Kidney (tissue), 14 donors: ENCODE data around the gene NCOA4. TPM values are rescaled to one million over a fixed set of nuclear protein-coding genes. Genes with fewer than 3 reads are reported as not detected.

Experiments
- DNase-seq, 5 donors: peaks; one replicate each; pipeline ENCODE4 v3.0.0-alpha.2; 2013 to 2020
- FAIRE-seq: peaks from 2 replicates; lab custom pipeline; 2012; peaks lifted over from hg19 to GRCh38; lab: Jason Lieb, UNC
- H3K27ac ChIP-seq, 2 donors: one replicate each; pipeline ENCODE4 v1.7.0; 2013; ENCODE audit warnings: low read depth in 2 of 2, low read length in 2 of 2, inconsistent platforms in 1 of 2
- H3K27me3 ChIP-seq: one replicate; pipeline ENCODE4 v1.7.1; 2013; ENCODE audit warnings: low read length, inconsistent platforms; ENCODE audit not compliant: control insufficient read depth, insufficient read depth
- H3K36me3 ChIP-seq, 3 donors: one replicate each; pipeline versions ENCODE4 v1.7.0 to v1.7.1; 2013; ENCODE audit warnings: low read length in 3 of 3, control low read depth in 1 of 3, inconsistent platforms in 1 of 3; ENCODE audit not compliant: insufficient read depth in 3 of 3, control insufficient read depth in 2 of 3
- H3K4me1 ChIP-seq, 3 donors: one replicate each; pipeline versions ENCODE4 v1.7.0 to v1.7.1; 2013; ENCODE audit warnings: low read length in 3 of 3, inconsistent platforms in 1 of 3, low read depth in 1 of 3; ENCODE audit not compliant: control insufficient read depth in 2 of 3, insufficient read depth in 2 of 3
- H3K4me3 ChIP-seq, 3 donors: one replicate each; pipeline versions ENCODE4 v1.7.0 to v1.8.1; 2013; ENCODE audit warnings: low read length in 3 of 3, control low read depth in 1 of 3, inconsistent platforms in 1 of 3
- H3K9ac ChIP-seq, 3 donors: one replicate each; pipeline versions ENCODE4 v1.7.0 to v1.7.1; 2013; ENCODE audit warnings: low read length in 3 of 3, control low read depth in 1 of 3, inconsistent platforms in 1 of 3
- H3K9me3 ChIP-seq, 3 donors: one replicate each; pipeline versions ENCODE4 v1.7.0 to v1.7.1; 2013; ENCODE audit warnings: low read length in 3 of 3, control low read depth in 1 of 3, inconsistent platforms in 1 of 3; ENCODE audit not compliant: control insufficient read depth in 2 of 3, insufficient read depth in 1 of 3
- CTCF ChIP-seq: IDR thresholded peaks from 3 replicates; pipeline ENCODE4 v1.5.1; 2012; ENCODE audit warnings: mild to moderate bottlenecking, moderate library complexity, borderline replicate concordance; ENCODE audit not compliant: insufficient read depth; ENCODE audit errors: extremely low read depth
- intact Hi-C: fragments of 100-400 bp; cut with DNase I; formaldehyde crosslinking; loops from one replicate; pipeline ENCODE4 v1.11.1; 2022
- polyA plus RNA-seq: library from polyadenylated mRNA; stranded (reverse); fragments of 350-450 nt; fragmentation: Illumina TruSeq; extraction: RNeasy Lipid Tissue Mini Kit (QIAGEN cat#74804); gene quantifications from one replicate; pipeline ENCODE4 v1.2.3, GENCODE V29; 2014; ENCODE audit warnings: low read depth, low replicate concordance; ENCODE audit not compliant: insufficient read depth
- total RNA-seq: library from RNA; stranded (reverse); fragmentation: NEBNext Ultra II Directional; extraction: Animal tissue kit (Norgen Biotek cat#: 25700); gene quantifications from one replicate; pipeline ENCODE4 v1.2.1, GENCODE V29; 2021
- donor health status: control.
- donor health status: control.
- donor health status: control.
- donor health status: control.
- donor health status: control.
- donor health status: DM: yes; HTN: yes; CAD: no.
- donor health status: Normal renal cell carcinoma (clear cell type).

The NCOA4 gene
- total and polyA plus RNA-seq, 2 donors from 2014 or later = 83.7 to 133 TPM

GRCh38 chr10:46016190-46016589 is 14.2 kb downstream of the NCOA4 start:
- DNase-seq (no peak), FAIRE-seq (no peak)
- Histone ChIP-seq H3K27ac (no peak overlapping the region), H3K4me1 (peaks cover 2 to 24% (median 21%) of the 10 kb centered on the region in 3 donors), H3K4me3 (no peak overlapping the region), H3K27me3 (no peaks in the 10 kb centered on the region), H3K36me3 (peaks cover 8 to 32% (median 15%) of the 10 kb centered on the region in 3 donors), H3K9ac (no peak overlapping the region), H3K9me3 (no peaks in the 10 kb centered on the region)
- no peak for TF ChIP-seq CTCF
- intact Hi-C loops = no loop called here

- Histone ChIP-seq H3K4me1 (peaks cover 0 to 18% (median 16%) of the 10 kb centered on the region in 3 donors), H3K27ac (no peak overlapping the region), H3K4me3 (no peak overlapping the region), H3K9me3 (no peaks in the 10 kb centered on the region), H3K27me3 (no peaks in the 10 kb centered on the region), H3K36me3 (peaks cover 8 to 43% (median 25%) of the 10 kb centered on the region in 3 donors), H3K9ac (no peak overlapping the region)
- intact Hi-C loops = no loop called here
- no peak for DNase-seq
- no peak for TF ChIP-seq CTCF
- FAIRE-seq = no peak
These were observed 15.6 kb downstream of the NCOA4 start for GRCh38 chr10:46014683-46015405.

GRCh38 chr10:46014206-46014605 is 16.2 kb downstream of the NCOA4 start:
- no peaks in the 10 kb centered on the region for H3K27me3 ChIP-seq
- H3K4me1 ChIP-seq = peaks cover 0 to 12% (median 11%) of the 10 kb centered on the region in 3 donors
- intact Hi-C loops = no loop called here
- no peaks in the 10 kb centered on the region for H3K9me3 ChIP-seq
- DNase-seq (no peak), FAIRE-seq (no peak)
- H3K27ac ChIP-seq = no peak overlapping the region
- peaks cover 8 to 50% (median 25%) of the 10 kb centered on the region in 3 donors for H3K36me3 ChIP-seq
- H3K4me3 ChIP-seq = no peak overlapping the region
- no peak for TF ChIP-seq CTCF
- H3K9ac ChIP-seq = no peak overlapping the region
